ENCODE results near the gene GAK.
"Not testable (repeated sequence)": the region's sequence is repeated elsewhere in the genome, so short reads cannot be mapped to it uniquely, and the experiment has no call there.

GAK gene

GRCh38 chr4:813900-814299 is 118.2 kb downstream of the GAK start:
- DNase-seq (ENCODE audit: low read depth) = no peak

GRCh38 chr4:808860-809570 is 123.1 kb downstream of the GAK start:
- DNase-seq (ENCODE audit: low read depth) = no peak

GRCh38 chr4:807792-808191 is 124.3 kb downstream of the GAK start:
- DNase-seq (ENCODE audit: low read depth) = no peak

GRCh38 chr4:806979-807378 is 125.1 kb downstream of the GAK start:
- DNase-seq (ENCODE audit: low read depth) = not testable (repeated sequence)

- DNase-seq (ENCODE audit: low read depth) = no peak
Observed at GRCh38 chr4:804804-805203, 127.3 kb downstream of the GAK start.

GRCh38 chr4:803884-804283 is 128.2 kb downstream of the GAK start:
- DNase-seq (ENCODE audit: low read depth) = no peak

GRCh38 chr4:801436-802124 is 130.5 kb downstream of the GAK start:
- DNase-seq (ENCODE audit: low read depth) = no peak
